Activated T-helper 1 cell treated with anti-CD3 and anti-CD28 coated beads, Interleukin-12 subunit alpha, Interleukin-12 subunit beta, Interleukin-2, Interleukin-4 antibody, amounts not matched to agents 30 ng/mL and 10 ng/mL and 1 ng/mL, durations not matched to agents 14 hours and 24 hours and 36 hours (primary cell): ENCODE data around the gene PIP4K2A. TPM values are rescaled to one million over a fixed set of nuclear protein-coding genes. Genes with fewer than 3 reads are reported as not detected.

Experiments
- DNase-seq: peaks from one replicate; pipeline ENCODE4 v3.0.0; 2021; ENCODE audit warnings: low spot score
- H3K27ac Mint-ChIP-seq: one replicate; pipeline ENCODE4 v1.8.0; 2021; ENCODE audit warnings: mild to moderate bottlenecking, mixed read lengths
- H3K27me3 Mint-ChIP-seq: one replicate; pipeline ENCODE4 v1.8.0; 2022; ENCODE audit warnings: mild to moderate bottlenecking, moderate library complexity, mixed read lengths; ENCODE audit not compliant: insufficient read depth
- H3K36me3 Mint-ChIP-seq: one replicate; pipeline ENCODE4 v1.8.0; 2021; ENCODE audit warnings: low read depth, mixed read lengths
- H3K4me1 Mint-ChIP-seq: one replicate; pipeline ENCODE4 v1.8.0; 2021; ENCODE audit warnings: low read depth, mixed read lengths
- H3K4me3 Mint-ChIP-seq: one replicate; pipeline ENCODE4 v1.8.0; 2021; ENCODE audit warnings: mild to moderate bottlenecking, moderate library complexity, mixed read lengths
- H3K9me3 Mint-ChIP-seq: one replicate; pipeline ENCODE4 v1.8.0; 2021; ENCODE audit warnings: mixed read lengths
- intact Hi-C: fragments of 100-400 bp; cut with micrococcal nuclease; formaldehyde crosslinking; loops from one replicate; pipeline ENCODE4 v1.15.1; 2024
- total RNA-seq: library from RNA; stranded (reverse); gene quantifications from 2 replicates; pipeline ENCODE4 v1.2.3, GENCODE V29; 2022

Gene PIP4K2A
- total RNA-seq, 1 donor from 2014 or later: 92.7 TPM

DNA sequence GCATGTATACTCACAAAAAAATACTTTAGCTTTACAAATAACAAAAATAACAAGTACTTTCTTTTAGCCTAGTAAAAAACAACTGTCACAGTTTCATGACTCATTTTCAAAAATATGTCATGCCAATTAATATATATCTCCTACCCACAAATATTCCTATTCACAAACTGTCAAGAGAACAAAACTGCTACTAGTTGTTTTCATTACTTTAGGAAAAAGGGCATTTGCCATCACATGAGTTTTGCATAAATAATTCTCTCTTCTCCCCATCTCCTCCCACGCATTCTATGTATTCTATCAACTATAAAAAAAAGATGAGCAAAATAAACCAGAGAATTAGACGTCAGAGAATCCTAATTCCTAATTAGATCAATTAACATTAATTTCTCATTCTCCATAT, 87.6 kb downstream of the PIP4K2A start:
- H3K4me1 Mint-ChIP-seq: peaks cover 96% of the 10 kb centered on the region
- peak overlapping the region; percentile 60 for H3K4me3 Mint-ChIP-seq
- H3K36me3 Mint-ChIP-seq: peaks cover 9% of the 10 kb centered on the region
- peak overlapping the region; percentile 76 for H3K27ac Mint-ChIP-seq
- DNase-seq: no peak
- H3K27me3 Mint-ChIP-seq: no peaks in the 10 kb centered on the region
- intact Hi-C loops: loop anchor here (1.0 kb wide), 1 partner anchor 8 kb away; no protein-coding TSS in a partner anchor
- no peaks in the 10 kb centered on the region for H3K9me3 Mint-ChIP-seq

DNA sequence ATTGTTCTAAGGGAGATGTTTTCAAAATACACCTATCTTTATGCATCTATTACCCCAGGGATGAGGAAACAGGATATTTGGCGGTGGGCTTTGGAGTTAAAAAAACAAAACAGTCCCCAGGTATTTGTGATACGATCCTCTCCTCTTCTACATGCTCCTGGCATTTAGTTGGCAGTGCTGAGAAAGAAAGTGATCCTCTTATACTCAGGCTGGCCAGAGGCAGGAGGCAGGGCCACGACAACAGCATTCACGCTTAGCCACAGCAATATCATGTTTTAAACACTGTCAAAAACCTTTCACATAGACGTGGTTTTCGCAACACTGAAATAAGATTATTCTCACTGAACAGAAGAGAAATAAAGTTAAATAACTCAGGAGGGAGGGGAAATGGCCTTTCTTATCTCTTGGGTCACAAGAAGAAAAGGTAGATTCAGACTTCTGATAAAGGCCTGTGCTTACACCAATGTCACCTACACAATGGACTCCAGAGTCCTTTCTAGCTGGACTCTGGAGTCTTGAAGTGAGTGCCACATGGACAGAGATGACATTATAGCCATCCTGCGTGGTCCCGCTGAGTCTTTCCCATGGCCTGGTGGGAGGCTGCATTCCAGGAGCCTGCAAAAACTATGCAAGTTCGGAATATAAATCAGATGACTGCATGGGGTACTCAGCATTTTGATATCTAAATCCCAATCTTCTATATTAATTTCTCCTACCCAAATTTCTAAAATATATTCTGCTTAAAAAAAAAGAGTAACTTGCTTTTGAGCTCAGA, 88.7 kb downstream of the PIP4K2A start:
- no peaks in the 10 kb centered on the region for H3K27me3 Mint-ChIP-seq
- intact Hi-C loops: no loop called here
- no peak overlapping the region for H3K4me3 Mint-ChIP-seq

DNA sequence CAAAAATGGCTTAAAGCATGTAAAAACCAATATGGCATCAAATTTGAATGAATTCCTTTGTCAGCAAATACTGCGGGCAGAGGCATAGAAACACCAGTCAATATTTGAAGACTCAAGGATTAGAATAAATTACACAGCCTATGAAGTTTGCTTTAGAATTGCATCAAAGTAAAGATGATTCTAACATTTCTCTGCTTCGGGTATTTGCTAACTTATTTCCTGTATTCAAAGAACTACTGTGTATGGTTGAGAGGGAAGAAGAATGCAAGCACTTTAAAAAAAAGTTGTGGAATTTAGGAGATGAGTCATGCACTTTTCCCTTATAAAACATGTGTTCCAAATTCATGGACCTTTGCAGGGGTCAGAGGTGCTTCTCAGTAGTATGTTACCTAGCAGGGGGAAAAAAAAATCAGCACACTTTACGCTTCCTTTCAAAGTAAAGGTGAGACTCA, 90.1 kb downstream of the PIP4K2A start:
- peak overlapping the region; percentile 1 for H3K4me3 Mint-ChIP-seq

More for the DNA sequence above, 88.7 kb downstream of the PIP4K2A start:
- H3K4me1 Mint-ChIP-seq: peaks cover 96% of the 10 kb centered on the region
- H3K27ac Mint-ChIP-seq: no peak overlapping the region
- peaks cover 11% of the 10 kb centered on the region for H3K36me3 Mint-ChIP-seq
- DNase-seq: no peak
- no peaks in the 10 kb centered on the region for H3K9me3 Mint-ChIP-seq

DNA sequence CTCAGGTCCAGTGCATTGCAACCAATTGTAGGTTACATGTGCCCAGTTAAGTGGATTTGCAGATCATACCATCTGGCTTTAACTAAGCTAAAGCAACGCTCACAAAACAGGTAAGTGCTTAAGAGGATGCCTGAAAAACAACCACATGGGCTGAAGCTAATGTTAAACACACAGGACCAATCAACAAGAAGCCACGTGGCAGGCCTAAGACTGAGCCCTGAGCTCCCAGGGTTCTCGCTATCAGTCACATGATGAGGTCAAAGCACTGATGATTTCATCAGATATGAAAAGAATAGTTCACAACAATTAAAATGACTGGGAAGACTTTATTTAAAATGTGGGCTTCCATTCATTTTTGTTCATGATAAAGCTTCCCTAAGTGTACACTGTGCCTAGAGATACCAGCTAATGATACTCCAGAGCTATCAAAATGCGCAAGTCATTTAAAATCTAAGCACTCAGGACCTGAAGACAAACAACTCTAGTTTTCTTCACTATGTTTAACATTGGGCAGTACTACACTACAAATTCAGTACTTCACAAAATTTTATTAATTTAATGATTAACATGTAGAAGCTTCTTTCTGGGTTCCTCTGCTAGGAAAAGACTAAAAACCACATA, 90.6 kb downstream of the PIP4K2A start:
- DNase-seq: no peak
- intact Hi-C loops: no loop called here

More for the DNA sequence above, 90.1 kb downstream of the PIP4K2A start:
- Mint-ChIP-seq H3K9me3 (no peaks in the 10 kb centered on the region), H3K27me3 (no peaks in the 10 kb centered on the region), H3K4me1 (peaks cover 91% of the 10 kb centered on the region), H3K27ac (peak overlapping the region; percentile 66), H3K36me3 (peaks cover 10% of the 10 kb centered on the region)
- DNase-seq: no peak
- intact Hi-C loops: no loop called here

DNA sequence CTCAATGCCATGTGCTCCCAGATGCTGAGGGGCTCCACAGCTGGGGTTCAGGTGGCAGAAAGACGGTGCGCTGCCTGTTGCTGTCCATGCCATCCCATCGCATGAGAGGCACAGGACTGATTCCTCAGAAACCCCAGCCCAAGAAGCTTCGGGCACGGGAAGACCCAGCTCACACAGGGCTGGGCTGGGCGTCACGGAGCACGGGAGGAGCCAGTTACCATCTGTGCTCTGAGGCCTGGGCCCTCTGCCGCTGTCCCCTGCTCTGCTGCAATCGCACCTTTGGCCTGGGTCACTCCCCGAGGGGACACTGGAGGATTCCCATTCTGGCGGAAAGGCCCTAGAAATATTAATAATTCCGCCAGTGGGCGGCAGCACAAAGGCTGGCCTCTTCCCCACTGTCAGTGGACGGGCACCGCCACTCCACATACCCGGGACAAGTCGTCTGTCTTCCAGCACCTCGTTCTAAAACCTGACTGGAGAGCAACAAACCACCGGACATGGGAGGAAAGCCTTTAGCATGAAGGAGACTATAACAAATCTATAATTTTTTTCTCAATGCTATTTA, 92.1 kb downstream of the PIP4K2A start:
- Mint-ChIP-seq H3K27me3 (no peaks in the 10 kb centered on the region), H3K4me3 (no peak overlapping the region), H3K27ac (no peak overlapping the region), H3K9me3 (no peaks in the 10 kb centered on the region), H3K36me3 (peaks cover 12% of the 10 kb centered on the region), H3K4me1 (peaks cover 90% of the 10 kb centered on the region)
- DNase-seq: no peak
- intact Hi-C loops: no loop called here

More for the DNA sequence above, 90.6 kb downstream of the PIP4K2A start:
- Mint-ChIP-seq H3K36me3 (peaks cover 11% of the 10 kb centered on the region), H3K4me3 (peak overlapping the region; percentile 22), H3K27ac (peak overlapping the region; percentile 66), H3K9me3 (no peaks in the 10 kb centered on the region), H3K4me1 (peaks cover 90% of the 10 kb centered on the region), H3K27me3 (no peaks in the 10 kb centered on the region)

DNA sequence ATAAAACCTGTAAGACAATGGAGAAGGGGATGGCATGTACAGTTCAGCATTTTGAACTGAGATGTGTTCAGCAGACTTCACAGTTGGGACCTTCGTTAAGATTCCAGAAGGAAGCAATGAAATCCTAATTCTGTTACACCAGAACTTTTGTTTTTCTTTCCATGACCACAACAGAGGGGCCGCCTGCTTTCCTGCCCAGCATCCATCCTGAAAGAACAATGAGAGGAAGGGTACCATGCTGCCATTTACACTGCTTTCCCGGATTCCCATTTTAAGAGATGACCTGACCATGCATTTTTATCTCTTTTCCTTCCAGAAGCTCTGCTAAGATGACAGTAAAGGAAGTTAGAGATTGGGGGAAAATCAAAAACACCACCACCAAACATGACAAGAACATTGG, 92.7 kb downstream of the PIP4K2A start:
- Mint-ChIP-seq H3K27ac (peak overlapping the region; percentile 45), H3K4me3 (no peak overlapping the region), H3K9me3 (no peaks in the 10 kb centered on the region), H3K36me3 (peaks cover 10% of the 10 kb centered on the region), H3K27me3 (no peaks in the 10 kb centered on the region), H3K4me1 (peaks cover 85% of the 10 kb centered on the region)
- DNase-seq: no peak
- intact Hi-C loops: no loop called here

DNA sequence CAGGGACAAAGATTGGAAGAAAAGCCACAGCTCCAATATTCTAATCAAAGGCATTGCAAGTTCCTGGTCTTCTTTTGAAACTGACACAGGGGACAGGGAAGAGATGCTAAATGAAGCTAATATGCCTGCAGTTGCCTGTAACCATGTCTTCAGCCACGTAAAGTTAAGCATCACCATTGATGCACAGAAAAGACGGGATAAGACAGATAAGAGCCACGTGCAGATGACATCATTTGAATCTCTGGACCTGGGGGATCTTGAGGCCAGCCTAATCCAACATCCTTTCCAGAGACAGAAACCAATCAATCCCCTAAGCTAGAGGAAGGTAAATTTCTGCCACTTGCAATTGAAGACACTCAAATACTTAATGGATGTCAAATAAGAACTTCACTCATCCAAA, 93.4 kb downstream of the PIP4K2A start:
- intact Hi-C loops: no loop called here
- H3K27me3 Mint-ChIP-seq: no peaks in the 10 kb centered on the region
- no peak overlapping the region for H3K27ac Mint-ChIP-seq
- H3K4me3 Mint-ChIP-seq: no peak overlapping the region
- no peaks in the 10 kb centered on the region for H3K9me3 Mint-ChIP-seq
- peaks cover 10% of the 10 kb centered on the region for H3K36me3 Mint-ChIP-seq
- H3K4me1 Mint-ChIP-seq: peaks cover 81% of the 10 kb centered on the region
- no peak for DNase-seq

DNA sequence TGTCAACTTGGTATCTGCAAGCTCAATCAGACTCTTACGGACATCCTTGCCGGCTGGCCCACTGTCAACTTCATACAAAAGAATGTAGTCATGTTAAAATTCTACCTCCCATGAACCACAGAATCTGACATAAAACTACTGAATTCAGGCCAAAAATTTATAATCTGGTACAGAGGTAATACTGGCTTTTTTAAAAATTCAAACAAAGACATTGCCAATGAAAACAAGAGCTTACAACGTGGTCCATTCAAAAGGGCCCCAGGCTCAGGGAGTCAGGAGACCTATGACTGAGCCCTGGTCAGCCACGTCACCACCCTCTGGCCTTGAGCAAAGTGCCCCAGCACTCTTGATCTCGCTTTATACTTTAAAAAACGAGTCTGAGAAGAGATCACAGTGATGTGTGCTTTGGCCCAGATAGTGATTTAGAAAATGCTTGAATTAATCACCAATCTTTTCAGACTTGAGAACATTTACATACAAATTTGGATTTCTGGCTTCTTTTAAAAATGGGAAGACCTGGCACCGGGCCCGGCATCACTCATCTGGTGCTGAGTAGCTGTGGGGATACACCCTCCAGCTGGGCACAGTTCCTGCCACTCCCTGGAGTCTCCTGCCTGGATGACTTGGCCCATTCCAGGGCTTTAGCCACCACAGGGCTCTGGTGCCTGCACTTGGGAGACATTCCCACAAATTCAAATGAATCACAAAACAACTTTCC, 94.1 kb downstream of the PIP4K2A start:
- Mint-ChIP-seq H3K4me3 (no peak overlapping the region), H3K27ac (no peak overlapping the region), H3K9me3 (no peaks in the 10 kb centered on the region), H3K27me3 (no peaks in the 10 kb centered on the region), H3K4me1 (peaks cover 81% of the 10 kb centered on the region), H3K36me3 (peaks cover 10% of the 10 kb centered on the region)
- intact Hi-C loops: no loop called here
- no peak for DNase-seq

DNA sequence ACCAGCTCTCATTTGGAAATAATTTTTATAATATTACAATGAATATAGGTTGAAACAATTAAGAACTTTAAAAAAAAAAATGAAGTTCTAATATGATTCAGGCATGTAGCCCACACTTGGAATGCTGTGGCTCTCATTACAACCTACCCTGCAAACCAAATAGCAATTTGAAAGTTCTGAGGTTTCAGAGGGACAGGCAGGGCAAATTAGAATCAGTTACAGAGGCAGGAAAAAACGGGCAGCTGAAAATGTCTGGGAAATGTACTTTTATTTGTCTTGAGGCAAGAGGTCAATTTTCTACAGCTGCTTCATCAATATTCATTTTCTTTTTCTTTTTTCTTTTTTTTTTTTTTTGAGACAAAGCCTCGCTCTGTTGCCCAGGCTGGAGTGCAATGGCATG, 95.3 kb downstream of the PIP4K2A start:
- Mint-ChIP-seq H3K36me3 (peaks cover 8% of the 10 kb centered on the region), H3K27ac (no peak overlapping the region), H3K27me3 (no peaks in the 10 kb centered on the region), H3K4me3 (no peak overlapping the region), H3K9me3 (no peaks in the 10 kb centered on the region), H3K4me1 (peaks cover 76% of the 10 kb centered on the region)
- intact Hi-C loops: no loop called here
- no peak for DNase-seq

DNA sequence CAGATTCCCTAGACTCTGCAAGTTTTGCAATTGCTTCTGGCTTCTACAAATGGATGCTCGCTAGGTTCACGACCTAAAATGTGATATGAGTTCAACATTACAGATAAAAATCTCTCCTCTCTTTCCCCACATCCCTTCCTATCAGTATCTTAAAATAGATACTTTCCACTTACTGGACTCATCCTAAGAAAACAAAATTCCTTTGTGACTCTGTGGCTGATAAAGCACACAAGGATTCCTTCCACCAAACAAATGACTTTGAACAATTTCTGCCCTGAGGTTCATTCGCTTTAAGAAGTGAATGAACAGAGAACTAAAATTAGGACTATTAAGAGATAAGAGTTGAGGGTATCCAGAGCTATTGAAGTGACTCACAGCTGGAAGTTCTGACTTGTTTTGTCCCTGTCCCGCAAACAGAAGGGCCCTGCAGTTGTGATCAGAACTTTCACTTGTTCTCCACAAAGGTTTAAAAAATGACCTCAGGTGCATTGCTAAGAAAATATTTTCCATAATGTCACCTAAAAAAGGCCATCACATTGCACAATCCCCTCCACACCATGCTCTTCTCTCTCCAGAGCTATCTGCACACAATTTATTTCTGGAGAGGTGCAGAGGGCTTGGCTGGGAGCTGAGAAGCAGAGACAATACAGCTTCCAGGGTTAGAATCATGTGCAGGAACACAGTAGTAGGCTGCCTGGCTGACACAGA, 96.1 kb downstream of the PIP4K2A start:
- no peak overlapping the region for H3K4me3 Mint-ChIP-seq
- H3K36me3 Mint-ChIP-seq: peaks cover 11% of the 10 kb centered on the region
- peaks cover 76% of the 10 kb centered on the region for H3K4me1 Mint-ChIP-seq
- no peaks in the 10 kb centered on the region for H3K27me3 Mint-ChIP-seq
- no peak for DNase-seq
- intact Hi-C loops: loop anchor here (1.0 kb wide), 1 partner anchor 9 kb away; no protein-coding TSS in a partner anchor
- peak overlapping the region; percentile 21 for H3K27ac Mint-ChIP-seq
- no peaks in the 10 kb centered on the region for H3K9me3 Mint-ChIP-seq

DNA sequence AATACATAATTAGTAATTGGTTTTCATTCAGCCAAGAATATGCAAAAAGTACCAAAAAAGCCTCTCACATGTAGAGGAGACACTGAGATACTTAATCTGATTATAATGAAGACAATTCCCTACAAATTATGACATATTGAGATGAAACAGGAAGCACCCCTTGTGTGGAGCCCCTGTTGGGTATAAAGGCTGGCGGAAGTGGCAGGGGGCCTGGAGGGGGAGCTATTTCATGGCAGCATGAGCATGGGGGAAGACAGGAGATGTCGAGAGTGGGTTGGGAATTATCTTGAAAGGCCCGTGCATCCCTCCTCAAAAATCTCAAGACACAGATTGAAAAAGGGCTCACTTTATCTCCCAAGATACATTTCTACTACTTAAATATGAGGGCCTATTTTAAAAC, 96.9 kb downstream of the PIP4K2A start:
- H3K27me3 Mint-ChIP-seq: no peaks in the 10 kb centered on the region
- peaks cover 76% of the 10 kb centered on the region for H3K4me1 Mint-ChIP-seq
- no peak for DNase-seq
- H3K27ac Mint-ChIP-seq: peak overlapping the region; percentile 36
- peaks cover 18% of the 10 kb centered on the region for H3K36me3 Mint-ChIP-seq
- H3K9me3 Mint-ChIP-seq: no peaks in the 10 kb centered on the region
- H3K4me3 Mint-ChIP-seq: no peak overlapping the region
- intact Hi-C loops: no loop called here

DNA sequence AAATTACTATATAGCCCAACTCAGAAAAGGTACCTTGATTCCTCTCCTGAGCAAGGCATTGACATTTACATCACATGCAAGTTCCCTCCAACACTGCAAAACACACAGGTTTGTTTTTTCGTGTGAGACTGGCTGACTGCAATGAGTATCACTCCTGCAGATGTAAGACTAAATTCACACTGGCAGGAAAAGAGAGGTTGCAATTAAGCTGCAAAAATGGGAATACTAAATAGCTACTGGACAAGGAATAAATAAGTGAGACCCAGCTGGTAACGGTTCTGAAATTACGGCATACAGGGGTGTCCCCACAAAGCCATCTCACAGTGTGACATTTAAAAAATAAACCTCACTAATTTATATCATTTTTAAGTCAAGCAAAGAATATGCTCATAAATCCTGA, 97.3 kb downstream of the PIP4K2A start:
- Mint-ChIP-seq H3K27me3 (no peaks in the 10 kb centered on the region), H3K27ac (no peak overlapping the region), H3K4me1 (peaks cover 79% of the 10 kb centered on the region), H3K9me3 (no peaks in the 10 kb centered on the region), H3K4me3 (no peak overlapping the region), H3K36me3 (peaks cover 20% of the 10 kb centered on the region)
- no peak for DNase-seq
- intact Hi-C loops: no loop called here
